ENCODE measurements around the gene TWNK.
"Not testable (repeated sequence)": the region's sequence is repeated elsewhere in the genome, so short reads cannot be mapped to it uniquely, and the experiment has no call there.

Gene TWNK

DNA sequence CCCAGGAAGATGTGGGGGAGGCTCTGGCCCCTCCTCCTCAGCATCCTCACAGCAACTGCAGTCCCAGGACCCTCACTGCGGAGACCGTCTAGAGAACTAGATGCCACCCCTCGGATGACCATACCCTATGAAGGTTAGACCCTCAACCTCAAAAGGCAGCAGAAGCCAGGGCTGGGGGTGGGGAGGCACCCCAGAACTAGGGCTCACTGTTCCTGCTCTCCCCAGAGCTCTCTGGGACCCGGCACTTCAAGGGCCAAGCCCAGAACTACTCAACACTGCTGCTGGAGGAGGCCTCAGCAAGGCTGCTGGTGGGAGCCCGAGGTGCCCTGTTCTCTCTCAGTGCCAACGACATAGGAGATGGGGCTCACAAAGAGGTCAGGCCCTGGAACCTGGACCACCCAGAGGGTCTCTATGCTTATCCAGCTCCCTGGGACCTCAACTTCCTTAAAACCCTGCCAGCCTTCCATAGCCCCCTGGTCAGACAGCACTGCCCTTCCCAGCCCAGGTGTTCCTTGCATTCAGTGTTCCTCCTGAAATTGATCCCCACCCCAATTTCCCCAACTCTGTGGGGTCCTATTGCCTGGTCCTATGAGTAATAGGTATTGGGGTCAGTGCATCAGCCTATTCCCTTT lies 14.3 kb upstream of the TWNK start:
- no peak for DNase-seq (ENCODE audit: low spot score)

- DNase-seq (ENCODE audit: low spot score), result not testable (repeated sequence)
Observed at GRCh38 chr10:100975397-100975796, 11.9 kb upstream of the TWNK start.

GRCh38 chr10:100976906-100977305 lies 10.4 kb upstream of the TWNK start:
- no peak for DNase-seq (ENCODE audit: low spot score)

GRCh38 chr10:100977436-100977835 lies 9.9 kb upstream of the TWNK start:
- no peak for DNase-seq (ENCODE audit: low spot score)

DNA sequence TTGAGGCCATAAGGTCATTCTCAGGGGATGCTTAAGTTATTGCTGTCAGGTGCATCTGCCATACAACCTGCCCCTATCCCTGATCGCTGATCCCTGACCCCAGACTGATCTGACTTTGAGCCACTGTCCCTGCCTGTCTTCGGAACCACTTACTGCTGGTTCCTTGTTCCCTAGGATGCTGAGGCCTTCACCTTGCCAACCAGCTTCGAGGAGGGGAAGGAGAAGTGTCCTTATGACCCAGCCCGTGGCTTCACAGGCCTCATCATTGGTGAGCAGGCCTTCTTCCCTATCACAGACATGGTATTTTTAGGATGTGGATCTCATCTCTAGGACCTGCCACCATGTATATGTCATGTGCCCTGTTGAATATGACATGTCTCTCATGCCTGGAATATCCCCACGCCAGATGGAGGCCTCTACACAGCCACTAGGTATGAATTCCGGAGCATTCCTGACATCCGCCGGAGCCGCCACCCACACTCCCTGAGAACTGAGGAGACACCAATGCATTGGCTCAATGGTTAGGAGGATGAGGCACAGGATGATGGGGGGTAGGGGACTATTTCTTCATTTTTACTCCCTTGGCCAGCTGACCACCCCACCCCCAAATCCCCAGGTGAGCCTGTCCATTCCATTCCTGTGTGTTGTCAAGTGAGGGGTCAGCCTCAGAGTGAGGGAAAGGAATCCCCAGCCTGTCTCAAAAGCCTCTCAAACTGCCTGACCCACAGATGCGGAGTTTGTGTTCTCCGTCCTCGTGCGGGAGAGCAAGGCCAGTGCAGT lies 9.0 kb upstream of the TWNK start:
- no peak for DNase-seq (ENCODE audit: low spot score)

DNA sequence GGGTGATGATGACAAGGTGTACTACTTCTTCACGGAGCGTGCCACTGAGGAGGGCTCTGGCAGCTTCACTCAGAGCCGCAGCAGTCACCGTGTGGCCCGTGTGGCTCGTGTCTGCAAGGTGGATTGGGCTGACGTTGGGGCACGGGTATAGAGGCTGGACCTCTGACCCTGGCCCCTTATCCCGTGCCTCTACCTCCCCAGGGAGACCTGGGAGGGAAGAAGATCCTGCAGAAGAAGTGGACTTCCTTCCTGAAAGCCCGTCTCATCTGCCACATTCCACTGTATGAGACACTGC lies 8.5 kb upstream of the TWNK start:
- no peak for DNase-seq (ENCODE audit: low spot score)

- no peak for DNase-seq (ENCODE audit: low spot score)
Observed at GRCh38 chr10:100979791-100980272, 7.5 kb upstream of the TWNK start.

DNA sequence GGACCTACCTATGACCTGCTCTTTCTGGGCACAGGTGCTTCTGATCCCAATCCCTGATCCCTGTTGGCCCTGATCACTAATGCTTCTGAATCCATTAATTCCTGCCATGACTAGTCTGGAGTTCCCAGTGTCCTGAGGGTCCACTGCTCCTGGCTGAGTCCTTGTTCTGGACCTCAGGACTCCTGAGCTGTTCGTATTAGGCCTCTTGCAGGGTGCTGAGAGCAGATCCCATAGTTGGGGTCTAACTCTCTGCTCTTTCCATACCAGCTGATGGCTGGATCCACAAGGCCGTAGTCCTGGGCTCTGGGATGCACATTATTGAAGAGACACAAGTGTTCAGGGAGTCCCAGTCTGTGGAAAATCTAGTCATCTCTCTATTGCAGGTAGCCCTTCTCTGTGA lies 7.0 kb upstream of the TWNK start:
- no peak for DNase-seq (ENCODE audit: low spot score)

DNA sequence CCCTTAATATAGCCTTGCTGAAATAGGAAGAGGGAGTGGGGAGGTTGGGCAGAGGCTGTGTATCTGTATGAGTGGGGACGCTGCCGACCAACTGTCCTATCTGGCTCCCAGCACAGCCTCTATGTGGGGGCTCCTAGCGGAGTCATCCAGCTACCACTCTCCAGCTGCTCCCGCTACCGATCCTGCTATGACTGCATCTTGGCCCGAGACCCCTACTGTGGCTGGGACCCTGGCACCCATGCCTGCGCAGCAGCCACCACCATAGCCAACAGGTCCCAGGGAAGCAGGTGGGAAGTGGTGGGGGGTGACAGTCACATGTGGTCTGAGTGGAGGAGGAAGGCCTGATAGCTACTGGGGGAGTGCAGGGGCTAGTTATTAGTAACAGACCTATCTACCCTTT lies 6.6 kb upstream of the TWNK start:
- no peak for DNase-seq (ENCODE audit: low spot score)

- no peak for DNase-seq (ENCODE audit: low spot score)
Observed at GRCh38 chr10:100981178-100981772, 6.1 kb upstream of the TWNK start.

DNA sequence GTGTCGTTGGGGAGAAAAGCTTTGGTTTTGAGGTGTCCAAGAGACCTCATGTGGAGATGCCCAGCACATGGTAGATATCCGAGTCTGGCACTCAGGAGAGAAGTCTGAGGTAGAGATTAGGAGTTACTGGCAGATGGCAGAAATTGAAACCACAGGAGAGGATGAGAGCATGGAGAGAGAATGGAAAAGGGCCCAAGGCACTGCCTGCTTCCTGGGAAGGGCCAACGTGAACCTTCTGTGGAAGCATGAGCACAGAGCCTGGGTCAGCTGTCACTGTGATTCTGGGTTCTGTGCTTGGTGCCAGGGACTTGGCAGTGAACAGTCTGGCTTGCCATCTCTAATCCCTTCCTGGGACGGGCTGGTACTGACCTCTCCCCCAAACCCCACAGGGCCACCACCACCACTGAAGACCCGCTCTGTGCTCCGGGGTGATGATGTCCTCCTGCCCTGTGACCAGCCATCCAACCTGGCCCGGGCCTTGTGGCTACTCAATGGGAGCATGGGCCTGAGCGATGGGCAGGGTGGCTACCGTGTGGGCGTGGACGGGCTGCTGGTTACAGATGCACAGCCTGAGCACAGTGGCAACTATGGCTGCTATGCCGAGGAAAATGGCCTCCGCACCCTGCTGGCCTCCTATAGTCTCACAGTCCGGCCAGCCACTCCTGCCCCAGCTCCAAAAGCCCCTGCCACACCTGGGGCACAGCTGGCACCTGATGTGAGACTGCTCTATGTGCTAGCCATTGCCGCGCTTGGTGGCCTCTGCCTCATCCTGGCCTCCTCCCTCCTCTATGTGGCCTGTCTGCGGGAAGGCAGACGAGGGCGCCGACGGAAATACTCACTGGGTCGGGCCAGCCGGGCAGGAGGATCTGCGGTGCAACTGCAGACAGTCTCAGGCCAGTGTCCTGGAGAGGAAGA lies 4.2 kb upstream of the TWNK start:
- no peak for DNase-seq (ENCODE audit: low spot score)

- DNase-seq (ENCODE audit: low spot score), result no peak
Observed at GRCh38 chr10:100983868-100984671, 3.3 kb upstream of the TWNK start.

- DNase-seq (ENCODE audit: low spot score), result no peak
Observed at GRCh38 chr10:100984672-100985177, 2.6 kb upstream of the TWNK start.

DNA sequence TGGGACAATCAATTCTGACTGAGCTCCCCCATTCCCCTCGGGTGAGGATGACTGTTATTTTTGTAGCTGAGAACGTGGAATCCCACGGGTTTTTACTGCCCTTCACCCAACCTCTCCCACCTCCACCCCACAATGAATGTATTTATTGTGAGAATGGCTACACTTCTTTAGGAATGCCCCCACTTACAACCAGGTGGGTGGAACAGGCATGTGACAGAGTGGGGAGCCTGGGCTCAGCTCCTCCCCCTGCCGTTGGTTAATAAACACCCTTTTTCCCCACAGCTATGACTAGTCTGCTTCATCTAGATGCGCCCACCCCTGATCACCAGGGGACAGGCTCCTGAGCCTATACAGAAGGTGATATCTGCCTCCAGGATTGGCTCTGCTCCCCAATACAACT lies 2.0 kb upstream of the TWNK start:
- DNase-seq (ENCODE audit: low spot score), result no peak

DNA sequence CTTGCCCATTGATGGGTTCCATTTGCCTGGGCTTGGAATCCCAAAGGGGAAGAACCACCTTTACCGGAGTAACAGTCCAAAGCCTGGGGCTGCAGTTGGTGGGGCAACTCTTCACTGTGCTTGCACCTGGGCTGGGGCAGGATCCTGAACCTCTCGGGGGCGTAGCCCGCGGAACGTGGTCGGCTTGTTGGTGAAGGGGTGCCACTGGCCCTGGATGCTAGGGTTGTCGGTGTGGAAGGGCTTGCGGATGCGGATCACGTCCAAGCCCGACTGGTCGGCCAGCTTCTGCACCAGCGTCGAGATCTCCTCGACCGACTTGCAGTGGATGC lies 756 bp upstream of the TWNK start:
- DNase-seq (ENCODE audit: low spot score), result no peak

GRCh38 chr10:100987685-100988049 lies 324 bp downstream of the TWNK start:
- DNase-seq (ENCODE audit: low spot score), result no peak

- no peak for DNase-seq (ENCODE audit: low spot score)
Observed at GRCh38 chr10:100988166-100988565, 823 bp downstream of the TWNK start.

- no peak for DNase-seq (ENCODE audit: low spot score)
Observed at GRCh38 chr10:100989088-100989487, 1.7 kb downstream of the TWNK start.

DNA sequence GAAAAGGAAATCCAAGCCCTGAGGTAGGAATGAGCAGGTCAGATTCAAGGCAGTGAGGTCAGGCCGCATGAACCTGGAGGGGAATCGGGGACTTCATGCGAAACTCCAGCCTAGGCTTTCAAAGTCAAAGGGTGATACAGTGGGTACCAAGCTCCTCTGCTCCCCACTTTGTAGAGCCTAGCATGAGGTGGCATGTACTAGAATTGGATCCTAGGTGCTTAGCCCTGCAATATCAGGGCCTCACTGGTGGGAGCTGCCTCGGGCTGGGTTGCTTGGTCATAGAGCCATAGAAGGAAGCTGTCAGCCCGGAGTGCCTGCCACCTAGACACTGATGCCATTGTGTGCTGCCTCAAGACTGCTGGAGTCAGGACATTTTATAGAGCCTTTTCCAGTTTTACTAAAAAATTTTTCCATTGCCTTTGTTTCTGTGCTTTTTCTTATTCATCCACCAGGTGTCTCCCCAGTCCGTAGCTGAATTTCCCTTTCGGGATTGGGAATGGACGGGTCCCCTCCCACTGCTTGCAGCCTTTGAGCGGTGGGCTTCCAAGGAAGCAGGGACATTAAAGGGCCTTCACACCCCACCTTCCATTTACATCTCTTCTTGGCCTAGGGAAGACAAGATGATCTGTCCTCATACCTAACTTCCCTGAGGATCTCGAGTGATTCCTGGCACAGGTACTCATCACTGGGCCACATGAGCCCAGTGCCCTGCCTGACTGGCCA lies 6.8 kb downstream of the TWNK start:
- DNase-seq (ENCODE audit: low spot score), result peak; percentile 61

- no peak for DNase-seq (ENCODE audit: low spot score)
Observed at GRCh38 chr10:100995181-100995580, 7.8 kb downstream of the TWNK start.
